Measurements from ENCODE around the gene NPR2.

The NPR2 gene

GRCh38 chr9:35835216-35835632, 43.8 kb downstream of the NPR2 start:
- DNase-seq, result no peak
- peak; percentile 49 for TF ChIP-seq CTCF (IDR thresholded peaks at IDR 0.05; ENCODE audit: low read depth, low read length, missing control alignments)

GRCh38 chr9:35835766-35836165, 44.4 kb downstream of the NPR2 start:
- H3K27me3 ChIP-seq (replicated peaks), result no peaks in the 10 kb centered on the region
- in situ Hi-C loops (cut with HindIII; ENCODE audit: low pct_ligation_motif_present, low sequenced_read_pairs), result no loop called here
- no peak overlapping the region for H3K27ac ChIP-seq
- H3K36me3 ChIP-seq (replicated peaks), result no peaks in the 10 kb centered on the region
- DNase-seq, result no peak
- no peak overlapping the region for H3K4me3 ChIP-seq (ENCODE audit: low read depth, low read length)
- TF ChIP-seq CTCF (IDR thresholded peaks at IDR 0.05; ENCODE audit: low read depth, low read length, missing control alignments), result no peak

More at GRCh38 chr9:35835216-35835632, 43.8 kb downstream of the NPR2 start:
- in situ Hi-C loops (cut with HindIII; ENCODE audit: low pct_ligation_motif_present, low sequenced_read_pairs), result no loop called here
- H3K27me3 ChIP-seq (replicated peaks), result no peaks in the 10 kb centered on the region
- H3K4me3 ChIP-seq (ENCODE audit: low read depth, low read length), result no peak overlapping the region
- H3K27ac ChIP-seq, result no peak overlapping the region
- H3K36me3 ChIP-seq (replicated peaks), result no peaks in the 10 kb centered on the region

GRCh38 chr9:35836595-35836994, 45.2 kb downstream of the NPR2 start:
- no peaks in the 10 kb centered on the region for H3K27me3 ChIP-seq (replicated peaks)
- no peak overlapping the region for H3K4me3 ChIP-seq (ENCODE audit: low read depth, low read length)
- no peaks in the 10 kb centered on the region for H3K36me3 ChIP-seq (replicated peaks)
- TF ChIP-seq CTCF (IDR thresholded peaks at IDR 0.05; ENCODE audit: low read depth, low read length, missing control alignments), result no peak
- no peak for DNase-seq
- in situ Hi-C loops (cut with HindIII; ENCODE audit: low pct_ligation_motif_present, low sequenced_read_pairs), result no loop called here
- no peak overlapping the region for H3K27ac ChIP-seq

GRCh38 chr9:35839926-35840325, 48.5 kb downstream of the NPR2 start:
- no peak for DNase-seq
- H3K36me3 ChIP-seq (replicated peaks), result no peaks in the 10 kb centered on the region
- in situ Hi-C loops (cut with HindIII; ENCODE audit: low pct_ligation_motif_present, low sequenced_read_pairs), result no loop called here
- no peak overlapping the region for H3K27ac ChIP-seq
- H3K27me3 ChIP-seq (replicated peaks), result no peaks in the 10 kb centered on the region
- TF ChIP-seq CTCF (IDR thresholded peaks at IDR 0.05; ENCODE audit: low read depth, low read length, missing control alignments), result no peak
- no peak overlapping the region for H3K4me3 ChIP-seq (ENCODE audit: low read depth, low read length)

- no peak overlapping the region for H3K4me3 ChIP-seq (ENCODE audit: low read depth, low read length)
- H3K27ac ChIP-seq, result no peak overlapping the region
- DNase-seq, result no peak
- H3K27me3 ChIP-seq (replicated peaks), result no peaks in the 10 kb centered on the region
- TF ChIP-seq CTCF (IDR thresholded peaks at IDR 0.05; ENCODE audit: low read depth, low read length, missing control alignments), result no peak
- H3K36me3 ChIP-seq (replicated peaks), result no peaks in the 10 kb centered on the region
- in situ Hi-C loops (cut with HindIII; ENCODE audit: low pct_ligation_motif_present, low sequenced_read_pairs), result no loop called here
Measured at GRCh38 chr9:35840881-35841644, 49.7 kb downstream of the NPR2 start.

GRCh38 chr9:35841645-35841900, 50.2 kb downstream of the NPR2 start:
- in situ Hi-C loops (cut with HindIII; ENCODE audit: low pct_ligation_motif_present, low sequenced_read_pairs), result no loop called here
- H3K36me3 ChIP-seq (replicated peaks), result no peaks in the 10 kb centered on the region
- H3K27ac ChIP-seq, result no peak overlapping the region
- no peak for DNase-seq
- no peaks in the 10 kb centered on the region for H3K27me3 ChIP-seq (replicated peaks)
- no peak overlapping the region for H3K4me3 ChIP-seq (ENCODE audit: low read depth, low read length)
- no peak for TF ChIP-seq CTCF (IDR thresholded peaks at IDR 0.05; ENCODE audit: low read depth, low read length, missing control alignments)
